RPMI7951 (cell line): Measurements from ENCODE around the gene IGSF11. TPM values are rescaled to one million over a fixed set of nuclear protein-coding genes. Genes with fewer than 3 reads are reported as not detected.

Experiments
- DNase-seq: peaks from one replicate; pipeline ENCODE4 v3.0.0-alpha.2; 2012; ENCODE audit warnings: low read depth
- total RNA-seq: library from RNA; depleted of rRNA; stranded (reverse); fragments of >200 nt; shearing (Covaris generic); gene quantifications from 2 replicates; pipeline ENCODE4 v1.2.3, GENCODE V29; 2014

Gene IGSF11
- total RNA-seq, 1 experiment from 2014 or later: not detected

DNA sequence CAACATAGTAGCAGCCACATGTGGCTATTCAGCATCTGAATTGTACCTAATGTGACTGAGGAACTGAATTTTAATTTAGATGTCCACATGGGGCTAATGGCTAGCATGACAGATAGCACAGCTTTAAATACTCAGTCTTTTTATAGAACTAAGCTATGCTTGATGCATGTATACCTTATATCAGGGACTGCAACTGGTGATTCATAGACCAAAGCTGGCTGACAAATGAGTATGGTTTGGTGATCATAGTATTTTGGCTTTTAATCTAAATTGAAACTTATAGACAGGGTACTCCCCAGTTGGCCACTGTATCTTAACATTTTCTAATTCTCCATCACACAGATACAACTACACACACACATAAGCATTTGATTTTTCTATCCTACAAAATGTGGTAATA, 83.6 kb downstream of the IGSF11 start:
- DNase-seq: no peak

DNA sequence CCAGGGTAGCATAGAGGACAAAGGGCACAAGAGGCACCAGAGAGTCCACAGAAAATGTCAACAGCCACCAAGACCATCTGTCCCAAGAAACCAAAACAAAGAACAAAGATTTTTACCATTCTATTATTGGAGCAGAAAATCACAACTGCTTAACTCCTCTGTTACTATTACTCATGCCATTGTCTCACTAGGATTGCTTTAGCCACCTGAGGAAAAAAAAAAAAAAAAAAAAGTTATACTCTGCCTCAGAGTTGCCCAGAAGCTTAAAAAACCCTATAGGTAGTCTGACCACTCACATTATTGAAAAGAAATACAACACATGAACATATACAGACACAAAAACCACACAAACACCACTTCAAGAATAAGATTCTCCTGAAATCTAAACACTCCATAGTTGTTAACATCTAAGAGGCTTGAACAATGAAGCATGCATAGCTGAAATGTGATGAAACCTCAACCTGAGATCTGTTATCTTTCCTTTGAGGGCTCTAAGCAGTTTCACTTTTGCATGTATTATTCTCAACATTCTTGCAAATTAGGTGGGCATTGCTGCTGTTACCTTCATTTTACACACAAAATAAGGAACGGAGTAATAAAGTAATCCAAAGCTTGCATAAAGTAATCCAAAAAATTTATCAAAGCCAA, 85.4 kb downstream of the IGSF11 start:
- no peak for DNase-seq

DNA sequence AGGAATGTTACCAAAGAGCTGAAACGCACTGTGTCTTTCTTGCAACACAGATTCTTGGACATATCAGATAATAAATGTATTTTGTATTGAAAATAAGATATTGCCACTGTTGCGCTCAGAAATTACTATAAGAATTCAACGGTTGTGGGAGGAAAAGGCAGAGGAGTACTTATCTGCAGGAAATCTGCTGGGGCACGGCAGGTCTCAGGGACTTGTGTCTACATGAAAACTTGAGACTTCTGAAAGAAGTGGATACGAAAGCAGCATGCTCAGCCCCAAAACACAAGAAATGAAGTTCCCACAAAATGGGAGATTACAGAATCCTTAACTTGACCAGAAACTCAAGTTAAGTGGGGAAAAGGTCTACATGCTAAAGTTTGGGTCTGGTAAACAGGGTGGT, 86.5 kb downstream of the IGSF11 start:
- no peak for DNase-seq

- no peak for DNase-seq
Observed at GRCh38 chr3:118946449-118946848, 88.2 kb downstream of the IGSF11 start.

GRCh38 chr3:118945834-118946233, 88.8 kb downstream of the IGSF11 start:
- DNase-seq: no peak

GRCh38 chr3:118943597-118943996, 91.0 kb downstream of the IGSF11 start:
- no peak for DNase-seq

- no peak for DNase-seq
Observed at GRCh38 chr3:118942671-118943070, 92.0 kb downstream of the IGSF11 start.

GRCh38 chr3:118942195-118942594, 92.5 kb downstream of the IGSF11 start:
- DNase-seq: no peak

DNA sequence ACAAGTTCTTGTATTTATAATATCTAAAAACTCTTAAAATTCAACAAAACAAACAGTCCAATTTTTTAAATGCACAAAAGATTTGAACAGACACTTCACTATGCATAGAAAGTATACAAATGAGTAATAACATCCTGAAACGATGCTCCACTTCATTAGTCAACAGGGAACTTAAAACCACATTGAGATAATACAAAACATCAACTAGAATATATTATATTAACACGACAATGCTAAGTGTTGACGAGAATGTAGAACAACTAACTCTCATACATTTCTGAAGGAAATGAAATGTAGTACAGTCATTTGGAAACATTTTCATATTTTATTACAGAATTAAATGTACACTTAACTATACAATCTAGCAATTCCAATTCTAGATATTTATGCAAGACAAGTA, 93.4 kb downstream of the IGSF11 start:
- DNase-seq: no peak

GRCh38 chr3:118938183-118938961, 96.3 kb downstream of the IGSF11 start:
- no peak for DNase-seq

DNA sequence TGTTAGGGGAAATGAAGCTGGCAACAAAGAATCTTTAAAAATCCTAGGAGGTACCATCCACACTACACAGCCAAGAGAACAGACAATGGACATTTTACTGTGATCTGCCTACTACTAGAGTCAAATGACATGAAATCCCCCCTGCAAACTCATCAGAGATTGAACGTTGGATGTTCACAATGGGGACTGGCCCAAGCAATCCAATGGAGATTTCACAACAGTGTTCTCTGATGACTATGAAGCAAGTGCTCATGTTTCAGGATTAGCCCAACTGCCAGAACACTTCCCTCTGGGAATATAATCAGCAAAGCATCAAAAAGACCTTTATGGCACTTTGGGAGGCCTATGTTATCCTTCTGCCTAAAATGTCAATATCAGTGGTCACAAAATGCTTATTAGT, 97.8 kb downstream of the IGSF11 start:
- DNase-seq: no peak

- DNase-seq: no peak
Observed at GRCh38 chr3:118932822-118933558, 101.7 kb downstream of the IGSF11 start.

GRCh38 chr3:118931996-118932395, 102.7 kb downstream of the IGSF11 start:
- no peak for DNase-seq

- DNase-seq: no peak
Observed at GRCh38 chr3:118927449-118927848, 107.2 kb downstream of the IGSF11 start.

GRCh38 chr3:118912188-118912587, 122.5 kb downstream of the IGSF11 start:
- no peak for DNase-seq

GRCh38 chr3:118910332-118910731, 124.3 kb downstream of the IGSF11 start:
- DNase-seq: no peak

DNA sequence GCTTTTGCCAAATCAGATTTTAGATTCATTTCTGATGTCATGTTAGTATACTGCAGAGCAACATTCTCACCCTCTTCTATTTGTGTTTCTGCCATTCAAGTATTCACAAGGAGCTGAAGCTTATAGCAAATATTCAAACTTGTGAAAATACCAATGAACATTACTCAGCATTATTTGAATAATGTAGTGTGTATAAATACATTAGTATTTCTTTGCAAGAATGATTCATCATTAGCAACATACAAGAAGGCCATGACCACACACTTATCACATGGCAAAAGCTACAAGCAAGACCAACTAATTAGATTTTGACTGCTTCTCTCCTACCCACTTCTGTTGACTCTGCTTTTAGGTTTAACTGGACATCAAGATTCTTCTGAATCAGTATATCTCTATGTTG, 124.9 kb downstream of the IGSF11 start:
- no peak for DNase-seq

- no peak for DNase-seq
Observed at GRCh38 chr3:118907909-118908308, 126.7 kb downstream of the IGSF11 start.

DNA sequence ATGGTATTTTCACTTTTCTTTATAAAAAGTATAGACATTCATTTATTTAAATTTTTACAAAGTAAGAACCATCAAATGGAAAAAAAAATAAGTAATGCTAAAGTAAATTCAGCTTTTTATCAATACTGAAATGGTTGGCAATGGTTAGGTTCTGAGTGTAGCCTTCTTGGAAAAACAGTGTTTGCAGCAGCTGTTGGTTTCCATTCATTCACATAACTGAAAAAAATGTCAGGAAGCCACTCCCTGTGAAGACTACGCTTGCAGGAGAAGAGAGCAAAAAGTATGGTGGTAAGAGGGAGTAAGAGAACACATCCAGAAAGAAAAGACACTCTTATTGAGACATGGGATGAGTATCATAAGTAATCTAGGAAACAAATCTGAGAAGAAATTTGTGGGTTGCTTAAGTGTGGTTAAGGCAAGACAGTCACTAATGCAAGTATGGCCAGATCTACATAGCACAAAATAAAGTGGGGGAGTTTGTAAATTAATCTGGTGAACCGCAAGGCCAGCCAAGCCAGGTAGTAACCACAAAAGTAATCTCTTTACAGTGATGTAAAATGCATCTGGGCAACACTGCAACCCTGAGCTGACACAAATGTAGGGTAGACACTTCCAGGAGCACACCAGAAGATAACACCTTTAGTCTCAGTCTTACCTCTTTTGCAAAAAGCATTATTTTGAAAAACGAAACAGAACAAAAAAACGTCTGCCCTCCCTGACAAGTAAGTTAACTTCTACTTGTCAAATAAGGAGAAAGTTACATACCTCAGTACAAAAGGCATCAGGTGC, 133.7 kb downstream of the IGSF11 start:
- DNase-seq: no peak

GRCh38 chr3:118890206-118890605, 144.4 kb downstream of the IGSF11 start:
- no peak for DNase-seq

DNA sequence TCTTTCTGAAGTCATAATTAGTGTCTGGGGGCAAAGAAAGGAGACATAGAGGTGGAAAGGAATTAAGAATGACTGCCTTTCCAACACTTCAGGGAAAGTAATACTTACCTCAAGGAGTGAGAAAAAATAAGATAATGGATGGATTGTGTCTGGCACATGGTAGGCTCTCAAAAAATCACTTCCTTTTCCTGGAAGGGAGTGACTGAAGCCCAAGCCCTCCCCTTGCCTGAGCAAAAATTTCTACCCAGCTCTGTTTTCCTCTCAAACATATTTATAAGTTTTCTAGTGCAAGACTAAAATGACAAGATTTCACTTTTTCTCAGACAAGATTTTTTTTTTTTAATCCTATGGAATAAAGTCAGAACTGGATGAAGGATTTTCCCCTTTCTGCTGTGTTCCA, 145.0 kb downstream of the IGSF11 start:
- DNase-seq: no peak

- DNase-seq: no peak
Observed at GRCh38 chr3:118886708-118887107, 147.9 kb downstream of the IGSF11 start.
